ENCODE measurements around the gene ORMDL2.
"Not testable (repeated sequence)": the region's sequence is repeated elsewhere in the genome, so short reads cannot be mapped to it uniquely, and the experiment has no call there.

Gene ORMDL2

GRCh38 chr12:55861396-55861795, 43.6 kb downstream of the ORMDL2 start:
- no peak for DNase-seq

DNA sequence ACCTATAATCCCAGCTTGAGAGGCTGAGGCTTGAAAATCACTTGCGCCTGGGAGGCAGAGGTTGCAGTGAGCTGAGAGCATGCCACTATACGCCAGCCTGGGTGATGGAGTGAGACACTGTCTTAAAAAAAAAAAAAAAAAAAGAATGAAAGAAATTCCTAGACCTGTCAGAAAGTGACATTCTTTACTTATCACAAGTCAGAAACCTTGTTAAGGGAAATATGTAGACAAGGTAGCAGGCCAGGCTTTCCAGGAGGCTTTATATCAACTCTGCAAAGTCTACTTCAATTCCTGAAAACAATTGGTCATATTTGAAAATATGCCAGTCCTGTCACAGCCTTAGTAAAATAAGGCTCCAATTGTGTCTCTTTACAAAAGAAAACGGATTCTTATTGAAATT, 44.0 kb downstream of the ORMDL2 start:
- DNase-seq = no peak

DNA sequence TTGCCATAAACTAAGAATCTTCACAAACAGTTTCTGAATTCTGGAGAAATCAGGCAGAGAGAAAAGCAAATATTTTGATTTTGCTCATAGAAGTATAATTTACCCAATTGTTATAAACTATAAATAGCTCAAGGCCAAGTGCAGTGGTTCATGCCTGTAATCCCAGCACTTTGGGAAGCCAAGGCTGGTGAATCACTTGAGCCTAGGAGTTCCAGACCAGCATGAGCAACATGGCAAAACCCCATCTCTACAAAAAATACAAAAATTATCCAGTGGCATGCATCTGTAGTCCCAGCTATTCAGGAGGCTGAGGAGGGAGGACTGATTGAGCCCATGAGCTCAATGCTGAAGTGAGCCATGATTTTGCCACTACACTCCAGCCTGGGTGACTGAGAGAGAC, 44.4 kb downstream of the ORMDL2 start:
- DNase-seq = no peak

GRCh38 chr12:55862931-55863330, 45.1 kb downstream of the ORMDL2 start:
- not testable (repeated sequence) for DNase-seq

DNA sequence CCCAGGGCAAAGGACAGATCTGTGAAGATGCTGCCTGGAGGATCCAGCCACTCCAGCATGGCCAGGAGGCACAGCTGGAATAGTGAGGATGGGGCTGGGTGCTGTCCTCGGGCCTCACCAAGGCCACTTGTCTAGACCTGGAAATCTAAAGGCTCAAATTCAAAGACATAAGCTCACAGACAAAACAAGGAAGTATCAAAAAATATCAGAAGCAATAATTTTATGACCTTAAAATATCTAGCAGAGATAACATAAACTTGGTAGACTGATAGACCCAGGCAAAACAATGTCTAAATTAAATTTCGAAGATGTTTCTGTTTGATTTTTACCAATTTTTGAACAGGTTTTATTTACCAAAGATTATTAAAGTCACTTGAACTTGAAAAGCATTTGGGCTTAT, 47.5 kb downstream of the ORMDL2 start:
- no peak for DNase-seq

DNA sequence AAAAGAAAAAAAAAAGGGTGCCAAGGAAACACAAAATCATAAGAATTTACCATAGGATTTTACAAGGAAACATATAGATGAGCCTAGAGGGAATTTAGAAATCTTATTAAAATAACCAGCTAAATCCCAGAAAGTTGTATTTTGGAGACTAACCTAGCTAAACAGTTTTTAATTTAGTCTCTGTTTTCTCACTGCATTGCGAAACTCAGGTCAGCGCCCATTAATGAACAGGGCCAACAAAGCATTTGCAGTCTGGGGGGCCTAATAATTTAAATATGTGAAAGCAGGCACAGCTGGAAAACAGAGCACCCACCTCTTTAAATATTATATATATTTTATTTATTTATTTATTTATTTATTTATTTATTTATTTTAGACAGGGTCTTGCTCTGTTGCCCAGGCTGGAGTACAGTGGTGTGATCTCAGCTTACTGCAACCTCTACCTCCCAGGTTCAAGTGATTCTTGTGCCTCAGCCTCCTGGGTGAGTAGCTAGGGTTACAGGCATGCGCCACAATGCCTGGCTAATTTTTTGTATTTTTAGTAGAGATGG, 48.7 kb downstream of the ORMDL2 start:
- DNase-seq = not testable (repeated sequence)
